ENCODE data around the gene CYP26A1.

DNA sequence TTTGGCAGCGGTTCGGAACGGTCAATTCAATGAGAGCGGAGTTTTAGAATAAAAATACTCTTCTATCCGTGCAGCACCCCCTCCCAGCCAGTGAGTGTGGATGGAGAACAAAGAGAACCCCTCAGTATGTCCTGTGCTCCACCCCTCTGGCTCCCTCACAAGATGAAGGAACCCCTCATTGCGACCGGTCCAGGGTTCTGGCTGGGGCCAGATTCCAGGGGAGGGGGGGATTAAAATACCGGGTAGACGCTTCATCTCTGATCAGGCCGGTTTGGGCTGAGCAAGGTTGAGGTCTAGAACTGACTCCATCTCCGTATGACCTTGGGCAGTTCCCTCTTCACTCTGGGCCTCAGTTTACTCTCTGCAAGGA lies 7.2 kb upstream of the CYP26A1 start:
- TF ChIP-seq, protein P1, sequence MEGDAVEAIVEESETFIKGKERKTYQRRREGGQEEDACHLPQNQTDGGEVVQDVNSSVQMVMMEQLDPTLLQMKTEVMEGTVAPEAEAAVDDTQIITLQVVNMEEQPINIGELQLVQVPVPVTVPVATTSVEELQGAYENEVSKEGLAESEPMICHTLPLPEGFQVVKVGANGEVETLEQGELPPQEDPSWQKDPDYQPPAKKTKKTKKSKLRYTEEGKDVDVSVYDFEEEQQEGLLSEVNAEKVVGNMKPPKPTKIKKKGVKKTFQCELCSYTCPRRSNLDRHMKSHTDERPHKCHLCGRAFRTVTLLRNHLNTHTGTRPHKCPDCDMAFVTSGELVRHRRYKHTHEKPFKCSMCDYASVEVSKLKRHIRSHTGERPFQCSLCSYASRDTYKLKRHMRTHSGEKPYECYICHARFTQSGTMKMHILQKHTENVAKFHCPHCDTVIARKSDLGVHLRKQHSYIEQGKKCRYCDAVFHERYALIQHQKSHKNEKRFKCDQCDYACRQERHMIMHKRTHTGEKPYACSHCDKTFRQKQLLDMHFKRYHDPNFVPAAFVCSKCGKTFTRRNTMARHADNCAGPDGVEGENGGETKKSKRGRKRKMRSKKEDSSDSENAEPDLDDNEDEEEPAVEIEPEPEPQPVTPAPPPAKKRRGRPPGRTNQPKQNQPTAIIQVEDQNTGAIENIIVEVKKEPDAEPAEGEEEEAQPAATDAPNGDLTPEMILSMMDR (IDR thresholded peaks at IDR 0.05) = no peak
- no peak for TF ChIP-seq POLR2A (IDR thresholded peaks at IDR 0.05)
- no peak for TF ChIP-seq EP300 (IDR thresholded peaks at IDR 0.05)

Measured in suprapubic skin (tissue), 3 donors.